Loucy (cell line): ENCODE data around the gene IKZF5.

Experiments used
- H2AFZ ChIP-seq: fragments of 200-600 bp; sonication (generic); 2 replicates; pipeline ENCODE4 v1.6.0; 2016; ENCODE audit warnings: antibody characterized with exemption, mild to moderate bottlenecking, low read length, moderate library complexity
- H3F3A ChIP-seq: fragments of 200-600 bp; 2 replicates; pipeline ENCODE4 v1.6.0; 2016; ENCODE audit warnings: antibody characterized with exemption, low read depth, mild to moderate bottlenecking
- H3K27me3 ChIP-seq: fragments of 200-600 bp; sonication (generic); 2 replicates; pipeline ENCODE4 v1.6.1; 2014; ENCODE audit warnings: low read length, mild to moderate bottlenecking; ENCODE audit not compliant: insufficient read depth, poor library complexity, severe bottlenecking
- H3K36me3 ChIP-seq: fragments of 200-600 bp; sonication (generic); 2 replicates; pipeline ENCODE4 v1.6.1; 2016; ENCODE audit warnings: low read length; ENCODE audit not compliant: insufficient read depth
- H3K4me1 ChIP-seq: fragments of 200-600 bp; sonication (generic); 2 replicates; pipeline ENCODE4 v1.5.1; 2014; ENCODE audit warnings: low read length, mild to moderate bottlenecking; ENCODE audit not compliant: insufficient read depth, poor library complexity, severe bottlenecking
- H3K4me2 ChIP-seq: fragments of 200-600 bp; sonication (generic); 2 replicates; pipeline ENCODE4 v1.6.0; 2014; ENCODE audit warnings: antibody characterized with exemption, low read length, low read depth, mild to moderate bottlenecking; ENCODE audit not compliant: poor library complexity, severe bottlenecking
- H3K4me3 ChIP-seq: fragments of 200-600 bp; sonication (generic); 2 replicates; pipeline ENCODE4 v1.5.1; 2014; ENCODE audit warnings: low read length, mild to moderate bottlenecking, mixed read lengths; ENCODE audit not compliant: poor library complexity, severe bottlenecking
- H3K79me2 ChIP-seq: fragments of 200-600 bp; sonication (generic); 2 replicates; pipeline ENCODE4 v1.6.1; 2014; ENCODE audit warnings: low read length; ENCODE audit not compliant: insufficient read depth
- H3K9ac ChIP-seq: fragments of 200-600 bp; sonication (generic); 2 replicates; pipeline ENCODE4 v1.6.0; 2014; ENCODE audit warnings: mild to moderate bottlenecking, low read depth, low read length, moderate library complexity; ENCODE audit not compliant: poor library complexity, severe bottlenecking
- H3K9me2 ChIP-seq: fragments of 200-600 bp; sonication (generic); replicated peaks from 2 replicates; pipeline ENCODE4 v1.6.1; 2016; ENCODE audit warnings: low read depth, low read length, mixed read lengths
- H3K9me3 ChIP-seq: fragments of 200-600 bp; sonication (generic); 2 replicates; pipeline ENCODE4 v1.6.1; 2014; ENCODE audit warnings: mild to moderate bottlenecking, antibody characterized with exemption, low read length, low read depth; ENCODE audit not compliant: insufficient read depth
- H4K20me1 ChIP-seq: fragments of 200-600 bp; sonication (generic); 2 replicates; pipeline ENCODE4 v1.6.0; 2014; ENCODE audit warnings: antibody characterized with exemption, low read length, mild to moderate bottlenecking; ENCODE audit not compliant: insufficient read depth, poor library complexity, severe bottlenecking
- CTCF ChIP-seq: fragments of 200-600 bp; sonication (generic); conservative IDR thresholded peaks from 2 replicates; pipeline ENCODE4 v1.5.1; 2014; ENCODE audit warnings: mild to moderate bottlenecking, antibody characterized with exemption, low read length
- EZH2phosphoT487 ChIP-seq: fragments of 200-600 bp; IDR thresholded peaks from 2 replicates; pipeline ENCODE4 v1.6.1; 2018; ENCODE audit warnings: antibody characterized with exemption, mild to moderate bottlenecking, moderate library complexity, borderline replicate concordance

Gene IKZF5

DNA sequence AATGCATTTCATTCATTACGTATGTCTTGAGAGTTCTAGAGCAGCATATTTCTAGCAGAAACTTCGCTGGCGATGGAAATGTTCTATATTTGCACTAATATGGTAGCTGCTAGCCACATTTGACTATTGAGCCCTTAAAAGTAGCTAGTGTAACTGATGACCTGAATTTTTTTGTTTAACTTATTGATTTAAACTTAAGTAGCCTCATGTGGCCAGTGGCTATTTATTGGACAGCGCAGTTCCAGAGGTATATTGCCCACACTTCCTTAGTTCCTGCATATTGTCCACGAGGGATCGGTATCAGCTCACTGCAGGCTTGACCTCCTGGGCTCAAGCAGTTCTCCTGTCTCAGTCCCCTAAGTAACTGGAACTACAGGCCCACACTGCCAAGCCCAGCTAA, 24.7 kb downstream of the IKZF5 start:
- Histone ChIP-seq H3K36me3 (peaks cover 3% of the 10 kb centered on the region; the same call in 1 of the 2 replicates), H2AFZ (no peak overlapping the region), H4K20me1 (no peaks in the 10 kb centered on the region), H3K4me1 (peaks cover 17% of the 10 kb centered on the region), H3K27me3 (no peaks in the 10 kb centered on the region), H3F3A (no peaks in the 10 kb centered on the region), H3K79me2 (no peaks in the 10 kb centered on the region), H3K4me3 (no peak overlapping the region), H3K9ac (no peak overlapping the region), H3K4me2 (no peak overlapping the region), H3K9me2 (no peaks in the 10 kb centered on the region), H3K9me3 (no peaks in the 10 kb centered on the region)
- TF ChIP-seq CTCF (no peak), EZH2phosphoT487 (no peak)

DNA sequence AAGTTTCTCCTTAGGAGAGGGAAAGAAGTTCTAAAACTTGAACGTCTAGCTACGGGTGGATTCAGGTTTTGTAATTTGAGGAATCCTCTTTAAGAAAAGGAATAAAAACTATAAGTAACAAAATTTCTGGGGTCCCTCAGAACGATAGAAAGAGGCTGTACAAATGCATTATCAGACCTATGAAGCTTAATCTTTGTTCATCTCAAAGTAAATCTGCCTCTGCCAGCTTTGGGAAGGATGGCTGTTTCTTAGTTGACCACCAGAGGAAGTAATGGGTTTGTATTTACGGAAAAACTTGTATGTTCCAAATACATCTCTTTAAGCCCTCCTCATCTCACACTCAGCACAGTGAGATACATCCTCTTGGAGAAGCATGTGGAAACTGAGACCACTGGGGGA, 27.5 kb downstream of the IKZF5 start:
- no peaks in the 10 kb centered on the region for H3K9me2 ChIP-seq
- peaks cover 17% of the 10 kb centered on the region for H3K4me1 ChIP-seq
- H3K36me3 ChIP-seq = peaks cover 3% of the 10 kb centered on the region; the same call in 1 of the 2 replicates
- TF ChIP-seq CTCF = peak; percentile 55
- TF ChIP-seq EZH2phosphoT487 = no peak
- H3F3A ChIP-seq = no peaks in the 10 kb centered on the region
- no peaks in the 10 kb centered on the region for H3K79me2 ChIP-seq
- H3K9ac ChIP-seq = peak overlapping the region; percentile 85
- H3K4me3 ChIP-seq = peak overlapping the region; percentile 78
- no peaks in the 10 kb centered on the region for H3K27me3 ChIP-seq
- H3K9me3 ChIP-seq = no peaks in the 10 kb centered on the region
- H3K4me2 ChIP-seq = peak overlapping the region; percentile 89
- H2AFZ ChIP-seq = peak overlapping the region; percentile 71
- no peaks in the 10 kb centered on the region for H4K20me1 ChIP-seq

DNA sequence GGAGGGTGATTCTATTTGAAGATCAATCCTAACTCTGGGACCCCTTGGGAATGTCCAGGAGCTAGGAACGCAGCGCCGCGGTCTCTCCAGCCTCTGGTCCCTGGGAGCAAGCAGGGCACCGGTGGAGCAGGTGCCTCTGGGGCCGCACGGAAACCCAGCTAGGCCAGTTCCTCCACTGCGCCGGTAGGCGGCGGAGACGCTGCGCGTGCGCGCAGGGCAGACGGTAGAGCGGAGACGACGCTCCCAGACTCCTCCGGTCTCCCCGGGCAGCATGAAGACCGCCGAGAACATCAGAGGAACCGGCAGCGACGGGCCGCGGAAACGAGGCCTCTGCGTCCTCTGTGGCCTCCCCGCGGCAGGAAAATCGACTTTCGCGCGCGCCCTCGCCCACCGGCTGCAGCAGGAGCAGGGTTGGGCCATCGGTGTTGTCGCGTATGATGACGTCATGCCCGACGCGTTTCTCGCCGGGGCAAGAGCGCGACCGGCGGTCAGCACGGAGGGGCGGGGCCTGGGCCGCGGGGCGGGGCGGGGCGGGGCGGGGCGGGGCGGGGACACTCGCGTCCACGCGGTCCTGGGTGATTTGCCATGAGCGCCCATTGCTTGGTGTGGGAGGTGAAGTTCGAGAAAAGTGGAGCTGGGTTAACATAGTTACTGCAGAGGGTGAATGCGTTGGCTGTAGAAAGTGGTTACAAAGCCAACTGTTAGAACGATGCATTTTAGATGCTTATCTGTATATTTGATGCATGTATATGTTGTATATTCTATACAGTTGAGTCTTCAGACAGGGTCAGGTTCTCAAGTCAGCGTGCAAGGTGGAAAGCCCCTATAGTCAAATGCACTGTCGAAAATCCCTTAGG, 28.2 kb downstream of the IKZF5 start, which contains the start of gene PSTK:
Gene PSTK, plus strand, starts transcription at position 193 of the 857 bp plus-strand sequence. Its CDS starts 79 bp downstream, at position 272.
- peak within 1 kb of the TSS; percentile 78 for H3K4me3 ChIP-seq
- H3K4me1 ChIP-seq = peaks cover 17% of the 10 kb centered on the region
- H3K9me3 ChIP-seq = no peaks in the 10 kb centered on the region
- TF ChIP-seq EZH2phosphoT487 = no peak
- TF ChIP-seq CTCF = peak; percentile 70
- H3K9ac ChIP-seq = peak within 1 kb of the TSS; percentile 85
- no peaks in the 10 kb centered on the region for H3K9me2 ChIP-seq
- no peaks in the 10 kb centered on the region for H4K20me1 ChIP-seq
- no peaks in the 10 kb centered on the region for H3K27me3 ChIP-seq
- no peaks in the 10 kb centered on the region for H3K79me2 ChIP-seq
- peaks cover 3% of the 10 kb centered on the region; the same call in 1 of the 2 replicates for H3K36me3 ChIP-seq
- H2AFZ ChIP-seq = peak within 1 kb of the TSS; percentile 93
- no peaks in the 10 kb centered on the region for H3F3A ChIP-seq
- H3K4me2 ChIP-seq = peak within 1 kb of the TSS; percentile 94
